Measurements from ENCODE around the gene NBPF12. TPM values are rescaled to one million over a fixed set of nuclear protein-coding genes. Genes with fewer than 3 reads are reported as not detected.
"Not testable (repeated sequence)": the region's sequence is repeated elsewhere in the genome, so short reads cannot be mapped to it uniquely, and the experiment has no call there.

The NBPF12 gene
- total RNA-seq, 1 donor from 2014 or later = 13.8 TPM

DNA sequence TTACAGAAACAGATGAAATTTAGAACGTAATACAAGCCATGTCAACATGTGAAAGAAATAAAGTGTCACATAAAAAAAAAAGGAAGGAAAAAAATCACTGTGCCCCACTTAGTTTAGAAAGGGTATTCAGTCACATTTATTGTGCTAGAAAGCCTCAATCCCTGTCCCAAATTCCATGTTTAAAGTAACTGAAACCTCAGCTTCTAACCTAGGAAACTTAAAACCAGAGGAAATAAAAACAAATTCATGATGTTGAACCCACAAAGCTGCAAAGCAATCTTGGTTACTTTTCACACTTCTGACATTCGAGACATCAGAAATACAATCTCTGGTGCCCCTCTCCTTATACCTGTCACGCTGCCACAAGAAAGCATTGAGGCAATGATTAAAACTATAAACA, 101.8 kb downstream of the NBPF12 start:
- Histone ChIP-seq H3K36me3 (ENCODE audit: control insufficient read depth, insufficient read depth, low read length) (no peaks in the 10 kb centered on the region), H3K27me3 (ENCODE audit: control insufficient read depth, insufficient read depth, low read length) (no peaks in the 10 kb centered on the region), H3K4me3 (ENCODE audit: low read depth, low read length) (no peak overlapping the region)
- no peak for DNase-seq (ENCODE audit: low read depth)
- TF ChIP-seq, protein P1, sequence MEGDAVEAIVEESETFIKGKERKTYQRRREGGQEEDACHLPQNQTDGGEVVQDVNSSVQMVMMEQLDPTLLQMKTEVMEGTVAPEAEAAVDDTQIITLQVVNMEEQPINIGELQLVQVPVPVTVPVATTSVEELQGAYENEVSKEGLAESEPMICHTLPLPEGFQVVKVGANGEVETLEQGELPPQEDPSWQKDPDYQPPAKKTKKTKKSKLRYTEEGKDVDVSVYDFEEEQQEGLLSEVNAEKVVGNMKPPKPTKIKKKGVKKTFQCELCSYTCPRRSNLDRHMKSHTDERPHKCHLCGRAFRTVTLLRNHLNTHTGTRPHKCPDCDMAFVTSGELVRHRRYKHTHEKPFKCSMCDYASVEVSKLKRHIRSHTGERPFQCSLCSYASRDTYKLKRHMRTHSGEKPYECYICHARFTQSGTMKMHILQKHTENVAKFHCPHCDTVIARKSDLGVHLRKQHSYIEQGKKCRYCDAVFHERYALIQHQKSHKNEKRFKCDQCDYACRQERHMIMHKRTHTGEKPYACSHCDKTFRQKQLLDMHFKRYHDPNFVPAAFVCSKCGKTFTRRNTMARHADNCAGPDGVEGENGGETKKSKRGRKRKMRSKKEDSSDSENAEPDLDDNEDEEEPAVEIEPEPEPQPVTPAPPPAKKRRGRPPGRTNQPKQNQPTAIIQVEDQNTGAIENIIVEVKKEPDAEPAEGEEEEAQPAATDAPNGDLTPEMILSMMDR (IDR thresholded peaks at IDR 0.05; ENCODE audit: insufficient read depth, low read length, poor library complexity, severe bottlenecking) = no peak

DNA sequence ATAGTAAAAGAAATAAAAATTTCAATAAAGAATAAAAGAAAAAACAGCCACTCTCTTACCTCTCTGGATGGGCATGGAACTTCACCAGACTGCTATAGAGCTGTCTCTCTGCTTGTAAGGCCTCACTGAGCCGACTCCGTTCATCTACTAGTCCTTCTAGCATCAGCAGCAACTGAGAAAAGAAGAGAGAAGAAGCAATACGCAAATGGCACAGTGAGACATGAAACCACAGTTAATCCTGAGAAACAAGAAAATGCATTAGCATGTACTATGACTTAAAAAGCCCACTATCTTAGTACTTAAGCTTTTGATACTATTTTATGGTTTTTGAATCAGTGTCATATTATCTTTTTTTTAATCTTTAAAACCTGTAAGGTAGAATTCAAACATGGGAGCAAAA, 104.8 kb downstream of the NBPF12 start:
- not testable (repeated sequence) for H3K27me3 ChIP-seq (ENCODE audit: control insufficient read depth, insufficient read depth, low read length); H3K36me3 ChIP-seq (ENCODE audit: control insufficient read depth, insufficient read depth, low read length); H3K4me3 ChIP-seq (ENCODE audit: low read depth, low read length); DNase-seq (ENCODE audit: low read depth)

DNA sequence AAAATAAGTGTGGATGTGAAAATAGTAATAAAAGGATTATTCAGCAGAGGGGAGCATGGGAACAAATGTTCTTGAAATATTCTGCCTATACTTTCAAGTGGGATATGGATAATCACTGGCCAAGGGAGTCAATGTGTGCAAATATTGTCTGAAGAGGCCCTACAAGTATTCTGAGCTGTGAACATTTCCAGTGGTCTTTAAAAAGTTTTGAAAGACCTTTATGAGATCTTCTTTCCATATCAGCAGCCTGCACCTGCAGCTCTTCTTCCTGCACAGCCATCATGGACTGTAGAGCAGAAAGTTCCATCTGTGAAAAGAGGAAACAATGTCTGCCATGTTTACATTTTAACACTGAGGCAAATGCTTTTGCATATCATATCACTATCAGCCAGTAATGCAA, 106.4 kb downstream of the NBPF12 start:
- H3K27me3 ChIP-seq (ENCODE audit: control insufficient read depth, insufficient read depth, low read length); DNase-seq (ENCODE audit: low read depth): not testable (repeated sequence)

More for the DNA sequence above, 106.4 kb downstream of the NBPF12 start:
- H3K36me3 ChIP-seq (ENCODE audit: control insufficient read depth, insufficient read depth, low read length); H3K4me3 ChIP-seq (ENCODE audit: low read depth, low read length): not testable (repeated sequence)

Other genes with a start within 250 kb of the NBPF12 start
- gene PRKAB2, start 234.1 kb downstream of the NBPF12 start, total RNA-seq = 17.1 and 22.7 TPM in 2 replicates